Measurements from ENCODE around the gene GMFB. TPM values are rescaled to one million over a fixed set of nuclear protein-coding genes. Genes with fewer than 3 reads are reported as not detected.

The GMFB gene
- total RNA-seq, 1 experiment from 2014 or later, result 53.8 TPM

GRCh38 chr14:54446161-54446693 lies 42.6 kb downstream of the GMFB start:
- H2AFZ ChIP-seq (ENCODE audit: low read depth, low read length, poor library complexity, severe bottlenecking), result no peak overlapping the region
- H3K36me3 ChIP-seq (ENCODE audit: control insufficient read depth in 1 of 2, insufficient read depth in 2 of 2, low read length in 2 of 2), result no peaks in the 10 kb centered on the region
- H3K27me3 ChIP-seq (ENCODE audit: insufficient read depth, low read length), result no peaks in the 10 kb centered on the region
- H3K79me2 ChIP-seq (ENCODE audit: insufficient read depth, low read length), result no peaks in the 10 kb centered on the region
- H4K20me1 ChIP-seq (ENCODE audit: insufficient read depth), result no peaks in the 10 kb centered on the region
- TF ChIP-seq POLR2AphosphoS5 (IDR thresholded peaks at IDR 0.05; ENCODE audit: low read depth, low read length) (no peak), EZH2phosphoT487 (IDR thresholded peaks at IDR 0.05; ENCODE audit: borderline replicate concordance) (no peak), POLR2A (IDR thresholded peaks at IDR 0.05; ENCODE audit: borderline replicate concordance, extremely low read depth, insufficient read depth, insufficient read length) (no peak), FOSL1 (IDR thresholded peaks at IDR 0.05; ENCODE audit: low read depth) (no peak), ZFX (IDR thresholded peaks at IDR 0.05) (no peak), JUND (IDR thresholded peaks at IDR 0.05) (no peak), YY1 (IDR thresholded peaks at IDR 0.05; ENCODE audit: extremely low read depth, insufficient replicate concordance, low read depth, low read length) (no peak), CEBPB (IDR thresholded peaks at IDR 0.05; ENCODE audit: low read depth) (no peak), SIN3A (IDR thresholded peaks at IDR 0.05; ENCODE audit: low read depth) (no peak), TCF7L2 (IDR thresholded peaks at IDR 0.05; ENCODE audit: borderline replicate concordance, extremely low read depth, insufficient read depth, insufficient read length) (no peak), SP1 (IDR thresholded peaks at IDR 0.05; ENCODE audit: low read depth) (no peak), CBX3 (IDR thresholded peaks at IDR 0.05; ENCODE audit: low read depth) (no peak), ZNF274 (IDR thresholded peaks at IDR 0.05; ENCODE audit: low read depth, low read length) (no peak), MAX (IDR thresholded peaks at IDR 0.05) (no peak)
- ChIA-PET CTCF (interaction anchor here (0.8 to 1.0 kb wide), 2 partner anchors 42 to 118 kb away, joined by 3 read pairs; no protein-coding TSS in a partner anchor), RAD21 (ENCODE audit: low non-redundant PET in 1 of 2, low total read pairs in 2 of 2, uncharacterized antibody in 2 of 2, unreplicated experiment in 2 of 2) (no interaction called here), POLR2A (no interaction called here)
- H3K9me2 ChIP-seq (ENCODE audit: insufficient read depth), result no peaks in the 10 kb centered on the region
- no peaks in the 10 kb centered on the region for H3K9me3 ChIP-seq (ENCODE audit: control insufficient read depth in 1 of 2, insufficient read depth in 1 of 2, low read depth in 1 of 2, low read length in 2 of 2)
- ATAC-seq (no peak), DNase-seq (ENCODE audit: low read depth, low spot score) (no peak)
- H3K9ac ChIP-seq (ENCODE audit: low read length), result no peak overlapping the region
- peaks cover 8 to 15% of the 10 kb centered on the region in 2 experiments; a peak in 3 of 4 replicates for H3K4me1 ChIP-seq (ENCODE audit: control insufficient read depth in 1 of 2, insufficient read depth in 2 of 2, low read length in 2 of 2)
- BruUV-seq (replicated peaks), result no TSS peak
- H3K4me3 ChIP-seq (replicated peaks in 1 of 2; ENCODE audit: low read depth in 1 of 2, low read length in 2 of 2), result no peak overlapping the region
- H3K4me2 ChIP-seq (ENCODE audit: low read length), result 0 out of 2 replicates have a peak overlapping the region, but pooled peaks have one; percentile 1
- no peak overlapping the region for H3K27ac ChIP-seq (ENCODE audit: low read depth, low read length)
- intact Hi-C loops (cut with micrococcal nuclease), result no loop called here
